ENCODE results near the gene BCHE.

- TF ChIP-seq CTCF (IDR thresholded peaks at IDR 0.05) (no peak), POLR2A (IDR thresholded peaks at IDR 0.05) (no peak)
Measured at GRCh38 chr3:165868088-165868487, 30.9 kb upstream of the BCHE start.

All from heart left ventricle (tissue), 13 donors.